Keratinocyte (primary cell): ENCODE results near the gene TMEM120B. TPM values are rescaled to one million over a fixed set of nuclear protein-coding genes. Genes with fewer than 3 reads are reported as not detected.

ENCODE experiments used
- DNase-seq: peaks from one replicate; pipeline ENCODE4 v3.0.0-alpha.2; 2011; ENCODE audit warnings: low read depth, missing footprints, low spot score
- FAIRE-seq: peaks from 2 replicates; lab custom pipeline; 2011; peaks lifted over from hg19 to GRCh38; lab: Jason Lieb, UNC
- H2AFZ ChIP-seq: 2 replicates; pipeline ENCODE4 v1.6.0; 2012; ENCODE audit warnings: low read length, control low read depth, inconsistent platforms; ENCODE audit not compliant: control insufficient read depth
- H3K27ac ChIP-seq: 2 replicates; pipeline ENCODE4 v1.5.1; 2011; ENCODE audit warnings: low read length; ENCODE audit not compliant: control insufficient read depth, insufficient read depth
- H3K27me3 ChIP-seq: 3 replicates; pipeline ENCODE4 v1.6.0; 2011; ENCODE audit warnings: low read length; ENCODE audit not compliant: control insufficient read depth, insufficient read depth; ENCODE audit errors: extremely low read depth
- H3K36me3 ChIP-seq, 2 experiments: 2 replicates in 1 of 2; 3 replicates in 1 of 2; pipeline ENCODE4 v1.5.1; 2011; ENCODE audit warnings: low read length in 2 of 2, mild to moderate bottlenecking in 1 of 2; ENCODE audit not compliant: control insufficient read depth in 2 of 2, insufficient read depth in 2 of 2; ENCODE audit errors: extremely low read depth in 1 of 2
- H3K4me1 ChIP-seq: 3 replicates; pipeline ENCODE4 v1.5.1; 2011; ENCODE audit warnings: low read length; ENCODE audit not compliant: control insufficient read depth, insufficient read depth; ENCODE audit errors: extremely low read depth
- H3K4me2 ChIP-seq: 3 replicates; pipeline ENCODE4 v1.6.0; 2011; ENCODE audit warnings: low read depth, low read length; ENCODE audit not compliant: control insufficient read depth, insufficient read depth; ENCODE audit errors: extremely low read depth
- H3K4me3 ChIP-seq, 3 experiments: fragments of 200-600 bp in 1 of 3; sonication (generic) in 1 of 3; 2 replicates in 2 of 3; 3 replicates in 1 of 3; pipeline ENCODE4 v1.5.1; 2011 to 2016; ENCODE audit warnings: low read length in 3 of 3, mild to moderate bottlenecking in 3 of 3, control low read depth in 2 of 3, inconsistent platforms in 1 of 3, low read depth in 1 of 3, mixed read lengths in 1 of 3, mixed run types in 1 of 3, moderate library complexity in 1 of 3; ENCODE audit not compliant: control insufficient read depth in 2 of 3, insufficient read depth in 2 of 3; ENCODE audit errors: extremely low read depth in 1 of 3
- H3K79me2 ChIP-seq: 2 replicates; pipeline ENCODE4 v1.6.0; 2012; ENCODE audit warnings: low read length; ENCODE audit not compliant: control insufficient read depth, insufficient read depth
- H3K9ac ChIP-seq: 3 replicates; pipeline ENCODE4 v1.6.0; 2011; ENCODE audit warnings: low read length; ENCODE audit not compliant: control insufficient read depth, insufficient read depth; ENCODE audit errors: extremely low read depth
- H3K9me1 ChIP-seq: 3 replicates; pipeline ENCODE4 v1.6.0; 2011; ENCODE audit warnings: low read length; ENCODE audit not compliant: control insufficient read depth, insufficient read depth; ENCODE audit errors: extremely low read depth
- H3K9me3 ChIP-seq: 2 replicates; pipeline ENCODE4 v1.5.1; 2012; ENCODE audit warnings: low read depth, low read length; ENCODE audit not compliant: control insufficient read depth
- H4K20me1 ChIP-seq: 3 replicates; pipeline ENCODE4 v1.6.0; 2011; ENCODE audit warnings: low read length; ENCODE audit not compliant: control insufficient read depth, insufficient read depth; ENCODE audit errors: extremely low read depth
- EZH2 ChIP-seq: IDR thresholded peaks from one replicate; pipeline ENCODE4 v1.6.1; 2012; ENCODE audit warnings: inconsistent platforms, mild to moderate bottlenecking, low read length, moderate library complexity
- dilution Hi-C: fragments of 300-500 bp; cut with MboI; formaldehyde crosslinking; loops from one replicate; pipeline ENCODE4 v1.7.0; 2020; ENCODE audit warnings: low sequenced_read_pairs; ENCODE audit not compliant: extremely low pct_ligation_motif_present
- polyA plus RNA-seq, 5 experiments: library from polyadenylated mRNA; depleted of rRNA in 3 of 5; stranded (reverse) in 3 of 5; stranded (forward) in 1 of 5; unstranded in 1 of 5; fragments of >200 nt; gene quantifications; 1 replicate in 1 of 5; 2 replicates in 3 of 5; 3 replicates in 1 of 5; pipeline versions ENCODE4 v1.2.1 to v1.2.3, GENCODE V29; 2011 to 2012; ENCODE audit warnings: missing spikeins in 2 of 5, low read depth in 1 of 5, low replicate concordance in 1 of 5
- TF ChIP-seq, protein P1 (sequence below), 3 experiments: IDR thresholded peaks in 1 of 3; conservative IDR thresholded peaks in 1 of 3; optimal IDR thresholded peaks in 1 of 3; 2 replicates in 2 of 3; 3 replicates in 1 of 3; pipeline versions ENCODE3 to v1.5.1; 2011; ENCODE audit warnings: low read length in 3 of 3, mild to moderate bottlenecking in 3 of 3, moderate library complexity in 2 of 3, control low read depth in 1 of 3, inconsistent platforms in 1 of 3; ENCODE audit not compliant: insufficient read depth in 2 of 3; ENCODE audit errors: extremely low read depth in 1 of 3

The TMEM120B gene
- polyA plus RNA-seq, 1 donor (not counting 4 experiments of a cell fraction or from before 2014, with no cell fraction given): 6.9 TPM

DNA sequence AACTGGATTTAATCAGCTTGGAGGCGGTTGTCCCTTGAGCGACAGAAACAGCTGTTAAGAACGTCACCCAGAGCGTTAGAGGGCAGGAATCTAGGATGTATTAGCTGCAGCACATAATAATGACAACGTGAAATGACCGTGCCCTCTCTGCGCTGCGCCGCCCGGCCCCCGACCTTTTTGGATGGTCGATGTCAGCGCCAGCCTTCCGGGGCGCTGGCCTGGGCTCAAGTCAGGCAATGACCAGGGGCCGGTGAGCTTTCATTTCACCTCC is 427 bp upstream of the TMEM120B start:
- DNase-seq (no peak), FAIRE-seq (no peak)
- dilution Hi-C loops: no loop called here
- Histone ChIP-seq H3K27ac (peak overlapping the region; percentile 88), H3K79me2 (peaks cover 26% of the 10 kb centered on the region), H3K9me3 (no peaks in the 10 kb centered on the region), H3K4me1 (peaks cover 23% of the 10 kb centered on the region), H3K9me1 (no peaks in the 10 kb centered on the region), H4K20me1 (no peaks in the 10 kb centered on the region), H2AFZ (peak overlapping the region; percentile 86), H3K4me2 (peak overlapping the region; percentile 98), H3K27me3 (no peaks in the 10 kb centered on the region), H3K36me3 (peaks cover 1 to 3% of the 10 kb centered on the region in 2 experiments), H3K4me3 (peak overlapping the region; percentile 91 to 99 (median 98)), H3K9ac (peak overlapping the region; percentile 87)
- TF ChIP-seq, protein P1, sequence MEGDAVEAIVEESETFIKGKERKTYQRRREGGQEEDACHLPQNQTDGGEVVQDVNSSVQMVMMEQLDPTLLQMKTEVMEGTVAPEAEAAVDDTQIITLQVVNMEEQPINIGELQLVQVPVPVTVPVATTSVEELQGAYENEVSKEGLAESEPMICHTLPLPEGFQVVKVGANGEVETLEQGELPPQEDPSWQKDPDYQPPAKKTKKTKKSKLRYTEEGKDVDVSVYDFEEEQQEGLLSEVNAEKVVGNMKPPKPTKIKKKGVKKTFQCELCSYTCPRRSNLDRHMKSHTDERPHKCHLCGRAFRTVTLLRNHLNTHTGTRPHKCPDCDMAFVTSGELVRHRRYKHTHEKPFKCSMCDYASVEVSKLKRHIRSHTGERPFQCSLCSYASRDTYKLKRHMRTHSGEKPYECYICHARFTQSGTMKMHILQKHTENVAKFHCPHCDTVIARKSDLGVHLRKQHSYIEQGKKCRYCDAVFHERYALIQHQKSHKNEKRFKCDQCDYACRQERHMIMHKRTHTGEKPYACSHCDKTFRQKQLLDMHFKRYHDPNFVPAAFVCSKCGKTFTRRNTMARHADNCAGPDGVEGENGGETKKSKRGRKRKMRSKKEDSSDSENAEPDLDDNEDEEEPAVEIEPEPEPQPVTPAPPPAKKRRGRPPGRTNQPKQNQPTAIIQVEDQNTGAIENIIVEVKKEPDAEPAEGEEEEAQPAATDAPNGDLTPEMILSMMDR (optimal IDR thresholded peaks at IDR 0.05 in 1 of 3, IDR thresholded peaks at IDR 0.05 in 1 of 3, conservative IDR thresholded peaks at IDR 0.05 in 1 of 3; ENCODE audit: extremely low read depth in 1 of 3, insufficient read depth in 2 of 3, low read length in 3 of 3): no peak
- no peak for TF ChIP-seq EZH2

DNA sequence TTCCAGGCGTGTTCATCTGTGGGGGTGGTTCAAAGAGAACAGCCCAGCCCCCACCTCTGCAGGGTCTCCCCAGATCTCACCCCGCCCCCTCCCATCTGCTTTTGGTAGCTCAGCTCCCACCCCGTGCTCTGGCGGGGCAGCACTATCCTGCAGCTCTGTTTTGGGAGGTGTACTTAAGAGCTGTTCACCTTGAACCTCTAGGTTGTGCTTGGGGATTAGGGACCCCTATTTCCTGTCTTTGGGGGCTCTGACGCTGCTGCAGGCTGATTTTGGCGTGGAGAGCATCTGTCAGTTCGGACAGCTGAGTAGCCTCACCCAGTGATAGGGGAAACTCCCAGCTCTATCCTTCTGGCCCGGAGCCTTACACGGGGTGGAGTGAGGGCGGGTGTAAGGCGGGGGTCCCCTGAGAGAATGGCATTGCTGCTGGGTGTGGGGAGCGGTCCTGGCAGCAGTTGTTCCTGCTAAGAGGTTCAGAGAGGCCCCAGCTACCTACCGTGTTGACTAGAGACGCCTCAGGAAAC is 765 bp downstream of the TMEM120B start:
- dilution Hi-C loops: no loop called here
- Histone ChIP-seq H2AFZ (peak overlapping the region; percentile 82), H3K9me3 (no peaks in the 10 kb centered on the region), H3K79me2 (peaks cover 27% of the 10 kb centered on the region), H3K9me1 (no peaks in the 10 kb centered on the region), H3K36me3 (peaks cover 1 to 3% of the 10 kb centered on the region in 2 experiments), H3K27me3 (no peaks in the 10 kb centered on the region), H3K4me1 (peaks cover 23% of the 10 kb centered on the region), H3K4me2 (peak overlapping the region; percentile 93), H3K27ac (peak overlapping the region; percentile 88), H4K20me1 (no peaks in the 10 kb centered on the region), H3K4me3 (peak overlapping the region; percentile 87 to 99 (median 98)), H3K9ac (peak overlapping the region; percentile 87)
- FAIRE-seq (no peak), DNase-seq (no peak)
- TF ChIP-seq EZH2: no peak
- TF ChIP-seq, protein P1 (optimal IDR thresholded peaks at IDR 0.05 in 1 of 3, IDR thresholded peaks at IDR 0.05 in 1 of 3, conservative IDR thresholded peaks at IDR 0.05 in 1 of 3; ENCODE audit: extremely low read depth in 1 of 3, insufficient read depth in 2 of 3, low read length in 3 of 3): no peak
